ENCODE results near the gene MIGA2. TPM values are rescaled to one million over a fixed set of nuclear protein-coding genes. Genes with fewer than 3 reads are reported as not detected.

The MIGA2 gene
- total RNA-seq, 2 experiments from 2014 or later = 53.2 to 56.9 TPM

DNA sequence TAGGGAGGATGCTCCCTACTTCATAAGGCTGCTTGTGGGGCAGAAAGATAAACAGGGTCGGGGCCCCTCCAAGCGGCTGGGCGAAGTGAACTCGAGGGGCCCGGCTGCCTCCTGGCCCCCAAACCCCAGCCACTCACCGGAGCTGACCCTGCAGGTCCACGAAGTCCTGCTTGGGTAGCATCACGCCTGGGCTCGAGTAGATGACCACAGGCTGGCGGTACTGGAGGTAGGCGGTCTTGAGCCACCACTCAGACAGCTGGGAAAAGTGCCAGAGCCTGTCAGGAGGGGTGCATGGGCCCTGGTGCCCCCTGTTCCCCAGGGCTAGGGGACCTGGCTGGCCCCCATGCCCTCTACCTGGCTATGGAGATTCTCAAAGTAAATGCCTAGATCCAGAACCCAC is 67.6 kb downstream of the MIGA2 start:
- no peak overlapping the region for H3K4me3 Mint-ChIP-seq
- no peaks in the 10 kb centered on the region for H3K9me3 ChIP-seq (ENCODE audit: control insufficient read depth in 1 of 2, insufficient read depth in 1 of 2, low read length in 2 of 2)
- no peak overlapping the region for H3K27ac ChIP-seq (ENCODE audit: low read depth in 1 of 2, low read length in 2 of 2)
- intact Hi-C loops (cut with DNase I, micrococcal nuclease) = no loop called here
- peaks cover 2% of the 10 kb centered on the region for H3K36me3 ChIP-seq (ENCODE audit: insufficient read depth, low read length)
- ATAC-seq (ENCODE audit: poor library complexity) = no peak
- H3K27ac Mint-ChIP-seq = no peak overlapping the region
- POLR2A ChIA-PET = no interaction called here
- no peaks in the 10 kb centered on the region for H3K27me3 ChIP-seq (ENCODE audit: control insufficient read depth in 1 of 2, insufficient read depth in 2 of 2, low read length in 2 of 2)
- no peak overlapping the region for H3K4me3 ChIP-seq (ENCODE audit: low read length)
- CTCF ChIA-PET = no interaction called here
- H3K9me3 Mint-ChIP-seq = no peaks in the 10 kb centered on the region
- H3K27me3 Mint-ChIP-seq = no peaks in the 10 kb centered on the region
- no peak for DNase-seq
- TF ChIP-seq, protein P1, sequence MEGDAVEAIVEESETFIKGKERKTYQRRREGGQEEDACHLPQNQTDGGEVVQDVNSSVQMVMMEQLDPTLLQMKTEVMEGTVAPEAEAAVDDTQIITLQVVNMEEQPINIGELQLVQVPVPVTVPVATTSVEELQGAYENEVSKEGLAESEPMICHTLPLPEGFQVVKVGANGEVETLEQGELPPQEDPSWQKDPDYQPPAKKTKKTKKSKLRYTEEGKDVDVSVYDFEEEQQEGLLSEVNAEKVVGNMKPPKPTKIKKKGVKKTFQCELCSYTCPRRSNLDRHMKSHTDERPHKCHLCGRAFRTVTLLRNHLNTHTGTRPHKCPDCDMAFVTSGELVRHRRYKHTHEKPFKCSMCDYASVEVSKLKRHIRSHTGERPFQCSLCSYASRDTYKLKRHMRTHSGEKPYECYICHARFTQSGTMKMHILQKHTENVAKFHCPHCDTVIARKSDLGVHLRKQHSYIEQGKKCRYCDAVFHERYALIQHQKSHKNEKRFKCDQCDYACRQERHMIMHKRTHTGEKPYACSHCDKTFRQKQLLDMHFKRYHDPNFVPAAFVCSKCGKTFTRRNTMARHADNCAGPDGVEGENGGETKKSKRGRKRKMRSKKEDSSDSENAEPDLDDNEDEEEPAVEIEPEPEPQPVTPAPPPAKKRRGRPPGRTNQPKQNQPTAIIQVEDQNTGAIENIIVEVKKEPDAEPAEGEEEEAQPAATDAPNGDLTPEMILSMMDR (IDR thresholded peaks at IDR 0.05) = no peak
- H3K4me1 Mint-ChIP-seq (ENCODE audit: low read depth) = peaks cover 1% of the 10 kb centered on the region
- peaks cover 2% of the 10 kb centered on the region for H3K4me1 ChIP-seq (ENCODE audit: insufficient read depth, low read length)
- H3K36me3 Mint-ChIP-seq (ENCODE audit: low read depth) = no peaks in the 10 kb centered on the region

DNA sequence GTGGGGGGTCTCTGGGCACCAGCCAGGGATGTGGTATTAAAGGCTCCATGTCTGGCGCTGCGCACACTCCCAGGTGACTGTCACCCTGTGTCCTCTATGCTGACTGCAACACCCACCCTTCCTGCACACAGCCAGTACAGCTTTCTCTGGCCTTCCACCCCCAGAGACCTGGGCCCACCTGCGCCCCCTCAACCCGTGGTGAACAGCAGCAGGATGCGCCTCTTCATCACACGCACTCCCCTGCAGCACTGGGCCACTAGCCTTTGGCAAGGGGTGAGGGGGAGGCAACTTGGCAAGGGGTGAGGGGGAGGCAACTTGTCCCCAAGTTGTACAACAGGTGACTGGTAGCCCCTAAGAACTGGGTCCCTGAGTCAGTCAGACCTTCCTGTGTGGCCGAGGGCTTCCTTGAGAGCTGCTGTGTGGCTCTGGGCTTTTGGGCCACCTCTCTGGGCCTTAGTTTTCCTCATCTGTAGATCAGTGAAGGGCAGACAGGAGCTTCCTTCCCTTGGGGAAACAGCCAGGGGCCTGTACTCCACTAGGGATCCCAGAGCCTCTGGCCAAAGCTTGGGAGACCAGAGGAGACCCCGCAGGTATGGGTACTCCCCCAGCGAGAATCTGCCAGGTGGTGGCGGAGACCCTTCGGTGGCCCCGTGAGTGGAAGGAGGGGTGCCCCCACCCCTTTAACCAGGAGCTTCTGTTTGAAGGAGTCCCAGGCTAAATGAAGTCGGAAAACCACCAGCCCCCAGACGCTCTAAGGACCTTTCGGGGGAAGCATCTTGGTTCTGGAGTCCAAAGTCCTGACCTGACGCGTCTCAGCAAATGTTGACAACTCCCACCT is 69.7 kb downstream of the MIGA2 start:
- TF ChIP-seq, protein P1 (IDR thresholded peaks at IDR 0.05) = no peak
- no peaks in the 10 kb centered on the region for H3K9me3 Mint-ChIP-seq
- ATAC-seq (ENCODE audit: poor library complexity) (no peak), DNase-seq (no peak)
- H3K4me3 Mint-ChIP-seq = no peak overlapping the region
- no peak overlapping the region for H3K27ac ChIP-seq (ENCODE audit: low read depth in 1 of 2, low read length in 2 of 2)
- H3K9me3 ChIP-seq (ENCODE audit: control insufficient read depth in 1 of 2, insufficient read depth in 1 of 2, low read length in 2 of 2) = no peaks in the 10 kb centered on the region
- H3K27me3 ChIP-seq (ENCODE audit: control insufficient read depth in 1 of 2, insufficient read depth in 2 of 2, low read length in 2 of 2) = no peaks in the 10 kb centered on the region
- no peak overlapping the region for H3K27ac Mint-ChIP-seq
- H3K36me3 Mint-ChIP-seq (ENCODE audit: low read depth) = peaks cover 5% of the 10 kb centered on the region
- peaks cover 2% of the 10 kb centered on the region for H3K36me3 ChIP-seq (ENCODE audit: insufficient read depth, low read length)
- peaks cover 13% of the 10 kb centered on the region for H3K4me1 Mint-ChIP-seq (ENCODE audit: low read depth)
- intact Hi-C loops (cut with DNase I, micrococcal nuclease) = no loop called here
- ChIA-PET POLR2A (no interaction called here), CTCF (no interaction called here)
- H3K4me3 ChIP-seq (ENCODE audit: low read length) = no peak overlapping the region
- H3K27me3 Mint-ChIP-seq = no peaks in the 10 kb centered on the region
- peaks cover 18% of the 10 kb centered on the region for H3K4me1 ChIP-seq (ENCODE audit: insufficient read depth, low read length)

DNA sequence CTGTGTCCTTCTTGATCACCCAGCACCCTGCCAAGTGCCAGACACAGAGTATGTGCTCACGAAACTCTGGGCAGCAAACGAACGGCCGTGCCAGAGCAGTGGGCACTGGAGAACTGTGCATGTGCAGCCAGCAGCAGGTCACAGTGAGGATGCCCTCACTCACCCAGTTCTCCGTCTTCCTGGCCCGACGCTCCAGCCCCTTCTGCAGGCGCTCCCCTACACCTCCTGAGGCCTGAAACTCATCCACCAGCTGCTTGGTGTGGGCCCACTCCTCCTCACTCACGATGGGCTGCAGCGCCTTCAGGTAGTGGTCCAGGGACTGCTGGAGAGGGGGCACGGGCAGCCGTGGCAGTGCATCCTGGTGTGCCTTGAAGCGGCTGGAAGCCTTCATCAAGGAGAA is 71.2 kb downstream of the MIGA2 start:
- Histone ChIP-seq H3K4me3 (ENCODE audit: low read length) (no peak overlapping the region), H3K4me1 (ENCODE audit: insufficient read depth, low read length) (peaks cover 30% of the 10 kb centered on the region), H3K9me3 (ENCODE audit: control insufficient read depth in 1 of 2, insufficient read depth in 1 of 2, low read length in 2 of 2) (no peaks in the 10 kb centered on the region), H3K27ac (ENCODE audit: low read depth in 1 of 2, low read length in 2 of 2) (no peak overlapping the region), H3K36me3 (ENCODE audit: insufficient read depth, low read length) (peaks cover 2% of the 10 kb centered on the region), H3K27me3 (ENCODE audit: control insufficient read depth in 1 of 2, insufficient read depth in 2 of 2, low read length in 2 of 2) (no peaks in the 10 kb centered on the region)
- Mint-ChIP-seq H3K4me3 (peak overlapping the region; percentile 15), H3K9me3 (no peaks in the 10 kb centered on the region), H3K4me1 (ENCODE audit: low read depth) (peaks cover 24% of the 10 kb centered on the region), H3K27ac (no peak overlapping the region), H3K27me3 (no peaks in the 10 kb centered on the region), H3K36me3 (ENCODE audit: low read depth) (peaks cover 15% of the 10 kb centered on the region)
- DNase-seq (no peak), ATAC-seq (ENCODE audit: poor library complexity) (no peak)
- TF ChIP-seq, protein P1 (IDR thresholded peaks at IDR 0.05) = no peak
- intact Hi-C loops (cut with DNase I, micrococcal nuclease) = loop anchor here in 1 of 2 experiments (2.0 kb wide), 1 partner anchor 25 kb away; no protein-coding TSS in a partner anchor
- ChIA-PET CTCF (no interaction called here), POLR2A (no interaction called here)
